OCI-LY7 (cell line): ENCODE data around the gene OR4X2.

Experiments
- EZH2phosphoT487 ChIP-seq: fragments of 200-600 bp; sonication (generic); IDR thresholded peaks from 2 replicates; pipeline ENCODE4 v1.6.1; 2018; ENCODE audit warnings: low read depth, borderline replicate concordance, mild to moderate bottlenecking, mixed run types, antibody characterized with exemption, low read length, moderate library complexity, mixed read lengths
- TF ChIP-seq, protein P1 (sequence below): fragments of 200-600 bp; sonication (generic); conservative IDR thresholded peaks from 2 replicates; pipeline ENCODE4 v1.5.1; 2014; ENCODE audit warnings: mild to moderate bottlenecking, antibody characterized with exemption, low read length, moderate library complexity, mixed read lengths

DNA sequence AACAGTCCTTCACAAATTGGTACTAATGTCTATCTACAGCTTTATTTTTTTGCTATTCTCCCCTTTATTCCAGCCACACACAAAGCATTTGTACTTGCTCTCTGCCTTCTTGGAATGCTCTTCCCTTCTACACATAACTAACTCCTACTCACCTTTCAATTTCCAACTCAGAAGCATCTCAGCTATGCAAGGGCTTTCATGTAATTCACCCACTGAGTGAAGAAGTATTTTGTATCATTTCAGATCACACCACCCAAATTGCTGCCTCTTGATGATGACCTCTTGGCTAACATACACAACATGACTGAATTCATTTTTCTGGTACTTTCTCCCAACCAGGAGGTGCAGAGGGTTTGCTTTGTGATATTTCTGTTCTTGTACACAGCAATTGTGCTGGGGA is at the start of gene OR4X2:
- TF ChIP-seq, protein P1, sequence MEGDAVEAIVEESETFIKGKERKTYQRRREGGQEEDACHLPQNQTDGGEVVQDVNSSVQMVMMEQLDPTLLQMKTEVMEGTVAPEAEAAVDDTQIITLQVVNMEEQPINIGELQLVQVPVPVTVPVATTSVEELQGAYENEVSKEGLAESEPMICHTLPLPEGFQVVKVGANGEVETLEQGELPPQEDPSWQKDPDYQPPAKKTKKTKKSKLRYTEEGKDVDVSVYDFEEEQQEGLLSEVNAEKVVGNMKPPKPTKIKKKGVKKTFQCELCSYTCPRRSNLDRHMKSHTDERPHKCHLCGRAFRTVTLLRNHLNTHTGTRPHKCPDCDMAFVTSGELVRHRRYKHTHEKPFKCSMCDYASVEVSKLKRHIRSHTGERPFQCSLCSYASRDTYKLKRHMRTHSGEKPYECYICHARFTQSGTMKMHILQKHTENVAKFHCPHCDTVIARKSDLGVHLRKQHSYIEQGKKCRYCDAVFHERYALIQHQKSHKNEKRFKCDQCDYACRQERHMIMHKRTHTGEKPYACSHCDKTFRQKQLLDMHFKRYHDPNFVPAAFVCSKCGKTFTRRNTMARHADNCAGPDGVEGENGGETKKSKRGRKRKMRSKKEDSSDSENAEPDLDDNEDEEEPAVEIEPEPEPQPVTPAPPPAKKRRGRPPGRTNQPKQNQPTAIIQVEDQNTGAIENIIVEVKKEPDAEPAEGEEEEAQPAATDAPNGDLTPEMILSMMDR, result no peak
- no peak for TF ChIP-seq EZH2phosphoT487
